Central memory CD8-positive, alpha-beta T cell (primary cell): ENCODE data around the gene PPP1R14D.
A peak's percentile ranks its signal among the peaks of the same experiment; 100 is the strongest.

Source experiments
- ATAC-seq: fragments of 150-1000 bp; cut with Tn5 transposase; replicated peaks from 2 replicates; pipeline ENCODE4 v1.10.0; 2022; ENCODE audit warnings: mild to moderate bottlenecking, moderate FRiP score, moderate number of reproducible peaks; ENCODE audit not compliant: poor library complexity, severe bottlenecking; ENCODE audit errors: extremely low read depth
- DNase-seq, 2 donors: peaks; one replicate each; pipeline ENCODE4 v3.0.0; 2021; ENCODE audit warnings: low spot score in 2 of 2
- H3K27ac Mint-ChIP-seq: one replicate; pipeline ENCODE4 v1.8.0; 2022; ENCODE audit warnings: low read depth, mild to moderate bottlenecking, moderate library complexity, mixed read lengths
- H3K27me3 Mint-ChIP-seq: one replicate; pipeline ENCODE4 v1.8.0; 2022; ENCODE audit warnings: mixed read lengths
- H3K36me3 Mint-ChIP-seq: one replicate; pipeline ENCODE4 v1.8.0; 2022; ENCODE audit warnings: mild to moderate bottlenecking, moderate library complexity, mixed read lengths; ENCODE audit not compliant: insufficient read depth
- H3K4me1 Mint-ChIP-seq: one replicate; pipeline ENCODE4 v1.8.0; 2022; ENCODE audit warnings: mixed read lengths
- H3K4me3 Mint-ChIP-seq: one replicate; pipeline ENCODE4 v1.8.0; 2022; ENCODE audit warnings: mild to moderate bottlenecking, moderate library complexity, mixed read lengths
- H3K9me3 Mint-ChIP-seq: one replicate; pipeline ENCODE4 v1.8.0; 2022; ENCODE audit warnings: mixed read lengths

Gene PPP1R14D

GRCh38 chr15:40826423-40827075, 2.0 kb downstream of the PPP1R14D start:
- H3K27ac Mint-ChIP-seq = no peak overlapping the region
- H3K4me3 Mint-ChIP-seq = no peak overlapping the region
- H3K4me1 Mint-ChIP-seq = no peaks in the 10 kb centered on the region
- H3K27me3 Mint-ChIP-seq = peaks cover 12% of the 10 kb centered on the region
- H3K36me3 Mint-ChIP-seq = no peaks in the 10 kb centered on the region
- no peak for ATAC-seq
- no peak for DNase-seq
- no peaks in the 10 kb centered on the region for H3K9me3 Mint-ChIP-seq

- no peak for DNase-seq
- no peak overlapping the region for H3K4me3 Mint-ChIP-seq
- H3K4me1 Mint-ChIP-seq = no peaks in the 10 kb centered on the region
- ATAC-seq = no peak
- H3K36me3 Mint-ChIP-seq = no peaks in the 10 kb centered on the region
- H3K27me3 Mint-ChIP-seq = peaks cover 12% of the 10 kb centered on the region
- no peak overlapping the region for H3K27ac Mint-ChIP-seq
- no peaks in the 10 kb centered on the region for H3K9me3 Mint-ChIP-seq
Measured at GRCh38 chr15:40825661-40826422, 2.7 kb downstream of the PPP1R14D start.

- H3K9me3 Mint-ChIP-seq = no peaks in the 10 kb centered on the region
- H3K36me3 Mint-ChIP-seq = peaks cover 1% of the 10 kb centered on the region
- no peak overlapping the region for H3K4me3 Mint-ChIP-seq
- DNase-seq = no peak
- no peaks in the 10 kb centered on the region for H3K4me1 Mint-ChIP-seq
- peaks cover 12% of the 10 kb centered on the region for H3K27me3 Mint-ChIP-seq
- no peak overlapping the region for H3K27ac Mint-ChIP-seq
- no peak for ATAC-seq
Measured at GRCh38 chr15:40823572-40824343, 4.8 kb downstream of the PPP1R14D start.

GRCh38 chr15:40821195-40821594, 7.3 kb downstream of the PPP1R14D start:
- H3K36me3 Mint-ChIP-seq = peaks cover 1% of the 10 kb centered on the region
- H3K4me1 Mint-ChIP-seq = no peaks in the 10 kb centered on the region
- ATAC-seq (no peak), DNase-seq (no peak)
- peaks cover 12% of the 10 kb centered on the region for H3K27me3 Mint-ChIP-seq
- H3K9me3 Mint-ChIP-seq = no peaks in the 10 kb centered on the region
- no peak overlapping the region for H3K4me3 Mint-ChIP-seq
- H3K27ac Mint-ChIP-seq = no peak overlapping the region

GRCh38 chr15:40819048-40819447, 9.5 kb downstream of the PPP1R14D start:
- Mint-ChIP-seq H3K27me3 (peaks cover under 1% of the 10 kb centered on the region), H3K4me3 (no peak overlapping the region), H3K36me3 (peaks cover 8% of the 10 kb centered on the region), H3K27ac (no peak overlapping the region), H3K4me1 (no peaks in the 10 kb centered on the region), H3K9me3 (no peaks in the 10 kb centered on the region)
- DNase-seq (no peak), ATAC-seq (no peak)

- DNase-seq (no peak), ATAC-seq (no peak)
- H3K4me3 Mint-ChIP-seq = no peak overlapping the region
- H3K36me3 Mint-ChIP-seq = peaks cover 17% of the 10 kb centered on the region
- H3K4me1 Mint-ChIP-seq = no peaks in the 10 kb centered on the region
- no peak overlapping the region for H3K27ac Mint-ChIP-seq
- H3K27me3 Mint-ChIP-seq = no peaks in the 10 kb centered on the region
- H3K9me3 Mint-ChIP-seq = no peaks in the 10 kb centered on the region
Measured at GRCh38 chr15:40815042-40815698, 13.3 kb downstream of the PPP1R14D start.

- Mint-ChIP-seq H3K9me3 (no peaks in the 10 kb centered on the region), H3K4me3 (no peak overlapping the region), H3K27me3 (no peaks in the 10 kb centered on the region), H3K4me1 (peaks cover 6% of the 10 kb centered on the region), H3K27ac (no peak overlapping the region), H3K36me3 (peaks cover 16% of the 10 kb centered on the region)
- DNase-seq (no peak), ATAC-seq (no peak)
Measured at GRCh38 chr15:40812721-40813425, 15.6 kb downstream of the PPP1R14D start.

- DNase-seq (no peak), ATAC-seq (no peak)
- H3K9me3 Mint-ChIP-seq = no peaks in the 10 kb centered on the region
- peaks cover 19% of the 10 kb centered on the region for H3K4me1 Mint-ChIP-seq
- H3K36me3 Mint-ChIP-seq = peaks cover 9% of the 10 kb centered on the region
- H3K27ac Mint-ChIP-seq = no peak overlapping the region
- H3K4me3 Mint-ChIP-seq = peak overlapping the region; percentile 97
- H3K27me3 Mint-ChIP-seq = no peaks in the 10 kb centered on the region
Measured at GRCh38 chr15:40808861-40809450, 19.6 kb downstream of the PPP1R14D start.

- DNase-seq (no peak), ATAC-seq (no peak)
- Mint-ChIP-seq H3K9me3 (no peaks in the 10 kb centered on the region), H3K27me3 (no peaks in the 10 kb centered on the region), H3K27ac (peak overlapping the region; percentile 81), H3K4me3 (peak overlapping the region; percentile 97), H3K4me1 (peaks cover 19% of the 10 kb centered on the region), H3K36me3 (peaks cover 9% of the 10 kb centered on the region)
Measured at GRCh38 chr15:40807888-40808461, 20.5 kb downstream of the PPP1R14D start.

- peak; percentile 82 to 88 for DNase-seq
- H3K9me3 Mint-ChIP-seq = no peaks in the 10 kb centered on the region
- ATAC-seq = peak; percentile 99
- peaks cover 9% of the 10 kb centered on the region for H3K36me3 Mint-ChIP-seq
- no peaks in the 10 kb centered on the region for H3K27me3 Mint-ChIP-seq
- peak within 1 kb of the TSS; percentile 97 for H3K4me3 Mint-ChIP-seq
- peaks cover 19% of the 10 kb centered on the region for H3K4me1 Mint-ChIP-seq
- H3K27ac Mint-ChIP-seq = peak within 1 kb of the TSS; percentile 90
Measured at GRCh38 chr15:40807028-40807887, 21.2 kb downstream of the PPP1R14D start, which contains the start of the genes DNAJC17 and ZFYVE19. Gene DNAJC17 (minus strand): TSS chr15:40807473. CDS start chr15:40807446, 27 bp downstream. Gene ZFYVE19 (plus strand): TSS chr15:40807089. CDS start chr15:40807590, 501 bp downstream.

- Mint-ChIP-seq H3K4me3 (peak overlapping the region; percentile 97), H3K27ac (peak overlapping the region; percentile 90), H3K36me3 (peaks cover 9% of the 10 kb centered on the region), H3K9me3 (no peaks in the 10 kb centered on the region), H3K4me1 (peaks cover 24% of the 10 kb centered on the region), H3K27me3 (no peaks in the 10 kb centered on the region)
- DNase-seq (no peak), ATAC-seq (no peak)
Measured at GRCh38 chr15:40806672-40807027, 21.9 kb downstream of the PPP1R14D start.
